ENCODE results near the gene TMEM253.

The TMEM253 gene

GRCh38 chr14:21070083-21070609 is 30.7 kb upstream of the TMEM253 start, which contains the start of gene ARHGEF40:
Gene ARHGEF40, plus strand, starts transcription at chr14:21070304. Its CDS starts 93 bp downstream, at chr14:21070397.
- peaks cover 12% of the 10 kb centered on the region; the same call in 1 of the 2 replicates for H3K4me1 ChIP-seq
- H3K36me3 ChIP-seq: peaks cover 2% of the 10 kb centered on the region
- TF ChIP-seq, protein P1, sequence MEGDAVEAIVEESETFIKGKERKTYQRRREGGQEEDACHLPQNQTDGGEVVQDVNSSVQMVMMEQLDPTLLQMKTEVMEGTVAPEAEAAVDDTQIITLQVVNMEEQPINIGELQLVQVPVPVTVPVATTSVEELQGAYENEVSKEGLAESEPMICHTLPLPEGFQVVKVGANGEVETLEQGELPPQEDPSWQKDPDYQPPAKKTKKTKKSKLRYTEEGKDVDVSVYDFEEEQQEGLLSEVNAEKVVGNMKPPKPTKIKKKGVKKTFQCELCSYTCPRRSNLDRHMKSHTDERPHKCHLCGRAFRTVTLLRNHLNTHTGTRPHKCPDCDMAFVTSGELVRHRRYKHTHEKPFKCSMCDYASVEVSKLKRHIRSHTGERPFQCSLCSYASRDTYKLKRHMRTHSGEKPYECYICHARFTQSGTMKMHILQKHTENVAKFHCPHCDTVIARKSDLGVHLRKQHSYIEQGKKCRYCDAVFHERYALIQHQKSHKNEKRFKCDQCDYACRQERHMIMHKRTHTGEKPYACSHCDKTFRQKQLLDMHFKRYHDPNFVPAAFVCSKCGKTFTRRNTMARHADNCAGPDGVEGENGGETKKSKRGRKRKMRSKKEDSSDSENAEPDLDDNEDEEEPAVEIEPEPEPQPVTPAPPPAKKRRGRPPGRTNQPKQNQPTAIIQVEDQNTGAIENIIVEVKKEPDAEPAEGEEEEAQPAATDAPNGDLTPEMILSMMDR (IDR thresholded peaks at IDR 0.05; ENCODE audit: low read depth, low read length): no peak
- DNase-seq: peak; percentile 70
- peaks cover 12% of the 10 kb centered on the region for H3K27me3 ChIP-seq
- H3K4me3 ChIP-seq (ENCODE audit: low read depth, low read length): peak within 1 kb of the TSS; percentile 84
- H3K9me3 ChIP-seq: no peaks in the 10 kb centered on the region

GRCh38 chr14:21070610-21071224 is 30.1 kb upstream of the TMEM253 start:
- peaks cover 14% of the 10 kb centered on the region for H3K4me1 ChIP-seq
- TF ChIP-seq, protein P1 (IDR thresholded peaks at IDR 0.05; ENCODE audit: low read depth, low read length): no peak
- peak; percentile 52 for DNase-seq
- peaks cover 8% of the 10 kb centered on the region for H3K36me3 ChIP-seq
- H3K9me3 ChIP-seq: no peaks in the 10 kb centered on the region
- peaks cover 12% of the 10 kb centered on the region for H3K27me3 ChIP-seq
- H3K4me3 ChIP-seq (ENCODE audit: low read depth, low read length): peak overlapping the region; percentile 84

DNA sequence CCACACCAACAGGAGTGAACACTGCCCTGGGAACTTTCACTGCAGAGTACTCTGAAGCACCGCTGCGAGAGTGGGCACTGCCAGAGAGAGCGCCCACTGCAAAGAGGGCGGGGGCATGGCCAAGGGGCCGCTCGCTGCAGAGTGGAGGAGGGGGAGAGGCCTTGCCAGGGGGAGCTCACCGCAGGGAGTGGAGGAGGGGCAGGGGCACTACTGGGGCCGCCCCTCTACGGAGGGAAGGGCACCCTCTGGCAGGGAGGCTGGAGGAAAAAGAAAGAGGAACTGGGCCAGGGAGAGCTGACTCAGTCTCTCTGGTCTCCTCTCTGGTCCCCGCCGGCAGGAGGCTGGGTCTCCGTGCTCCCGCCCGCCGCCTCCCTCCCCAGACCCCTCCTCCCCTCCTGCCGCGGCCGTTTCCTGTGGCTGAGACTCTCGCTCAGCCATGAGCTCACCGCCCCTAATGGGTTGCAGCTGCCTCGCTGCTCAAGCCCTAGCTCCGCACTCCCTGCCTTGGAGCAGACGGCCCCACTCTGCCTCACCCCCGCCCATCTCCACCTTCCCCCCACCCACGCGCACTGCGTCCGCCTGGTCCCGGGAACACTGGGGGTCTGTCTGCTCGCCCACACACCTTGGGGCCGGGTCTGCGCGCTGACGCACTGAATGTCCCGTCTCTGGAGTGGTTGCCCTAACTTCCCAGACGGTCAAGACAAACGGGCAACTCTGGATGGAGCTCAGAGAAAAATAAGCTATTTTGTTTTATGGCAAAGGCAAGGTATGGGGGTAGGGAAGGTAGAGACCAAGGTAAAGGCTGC is 29.4 kb upstream of the TMEM253 start:
- TF ChIP-seq, protein P1 (IDR thresholded peaks at IDR 0.05; ENCODE audit: low read depth, low read length): no peak
- H3K36me3 ChIP-seq: peaks cover 10% of the 10 kb centered on the region
- H3K4me3 ChIP-seq (ENCODE audit: low read depth, low read length): peak overlapping the region; percentile 84
- H3K9me3 ChIP-seq: no peaks in the 10 kb centered on the region
- H3K4me1 ChIP-seq: peaks cover 20% of the 10 kb centered on the region
- peaks cover 12% of the 10 kb centered on the region for H3K27me3 ChIP-seq
- peak; percentile 93 for DNase-seq

DNA sequence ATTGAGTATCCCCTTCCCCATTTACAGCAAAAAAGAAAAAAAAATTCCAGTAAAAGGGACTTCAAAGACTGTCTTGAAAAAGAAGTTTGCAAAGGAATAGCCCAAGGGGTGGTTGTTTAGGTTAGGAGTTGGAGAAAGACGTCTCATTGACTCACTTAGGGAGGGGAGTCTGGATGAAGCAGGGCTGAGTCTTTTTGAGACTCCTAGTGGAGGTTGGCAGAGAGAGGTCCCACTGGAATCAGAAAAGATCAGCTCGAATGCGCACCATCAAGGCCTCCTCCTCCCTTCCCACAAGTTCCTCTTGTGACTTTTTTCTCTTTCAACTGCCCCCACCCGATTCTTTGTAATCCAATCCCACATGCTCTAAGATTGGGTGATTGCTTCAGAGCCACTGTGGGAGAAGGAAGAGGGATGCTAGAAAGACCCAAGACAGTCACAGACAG is 28.8 kb upstream of the TMEM253 start:
- peaks cover 12% of the 10 kb centered on the region for H3K27me3 ChIP-seq
- TF ChIP-seq, protein P1 (IDR thresholded peaks at IDR 0.05; ENCODE audit: low read depth, low read length): no peak
- no peaks in the 10 kb centered on the region for H3K9me3 ChIP-seq
- no peak for DNase-seq
- H3K4me3 ChIP-seq (ENCODE audit: low read depth, low read length): peak overlapping the region; percentile 84
- peaks cover 13% of the 10 kb centered on the region for H3K36me3 ChIP-seq
- H3K4me1 ChIP-seq: peaks cover 21% of the 10 kb centered on the region

- Histone ChIP-seq H3K27me3 (peaks cover 12% of the 10 kb centered on the region), H3K4me3 (ENCODE audit: low read depth, low read length) (no peak overlapping the region), H3K36me3 (peaks cover 14% of the 10 kb centered on the region), H3K4me1 (peaks cover 21% of the 10 kb centered on the region), H3K9me3 (no peaks in the 10 kb centered on the region)
- no peak for DNase-seq
- TF ChIP-seq, protein P1 (IDR thresholded peaks at IDR 0.05; ENCODE audit: low read depth, low read length): no peak
Observed at GRCh38 chr14:21072781-21073339, 28.0 kb upstream of the TMEM253 start.
